Neural progenitor cell (in vitro differentiated cells): ENCODE measurements around the gene MYPOP. TPM values are rescaled to one million over a fixed set of nuclear protein-coding genes. Genes with fewer than 3 reads are reported as not detected.

Experiments used
- DNase-seq: peaks from one replicate; pipeline ENCODE4 v3.0.0-alpha.2; 2016; ENCODE audit warnings: low spot score
- H2AFZ ChIP-seq: fragments of 200-600 bp; sonication (generic); replicated peaks from 2 replicates; pipeline ENCODE4 v1.6.1; 2016; ENCODE audit warnings: antibody characterized with exemption
- H3F3A ChIP-seq: fragments of 200-600 bp; sonication (generic); 2 replicates; pipeline ENCODE4 v1.6.1; 2016; ENCODE audit warnings: antibody characterized with exemption, low read depth
- H3K27ac ChIP-seq: fragments of 200-600 bp; sonication (generic); 2 replicates; pipeline ENCODE4 v1.5.1; 2016; ENCODE audit warnings: mild to moderate bottlenecking
- H3K27me3 ChIP-seq: fragments of 200-600 bp; sonication (generic); 2 replicates; pipeline ENCODE4 v1.6.1; 2016; ENCODE audit warnings: mild to moderate bottlenecking, moderate library complexity
- H3K36me3 ChIP-seq: fragments of 200-600 bp; sonication (generic); 2 replicates; pipeline ENCODE4 v1.5.1; 2016
- H3K4me1 ChIP-seq: fragments of 200-600 bp; sonication (generic); 2 replicates; pipeline ENCODE4 v1.6.1; 2016; ENCODE audit warnings: mixed run types
- H3K4me2 ChIP-seq: fragments of 200-600 bp; sonication (generic); 2 replicates; pipeline ENCODE4 v1.6.1; 2016
- H3K4me3 ChIP-seq: fragments of 200-600 bp; sonication (generic); 2 replicates; pipeline ENCODE4 v1.5.1; 2016
- H3K79me2 ChIP-seq: fragments of 200-600 bp; sonication (generic); 2 replicates; pipeline ENCODE4 v1.6.1; 2016; ENCODE audit warnings: low read depth
- H3K9ac ChIP-seq: fragments of 200-600 bp; sonication (generic); 2 replicates; pipeline ENCODE4 v1.6.1; 2016
- H3K9me3 ChIP-seq: fragments of 200-600 bp; sonication (generic); 2 replicates; pipeline ENCODE4 v1.5.1; 2016; ENCODE audit warnings: low read depth
- H4K20me1 ChIP-seq: fragments of 200-600 bp; sonication (generic); 2 replicates; pipeline ENCODE4 v1.6.1; 2016; ENCODE audit warnings: low read depth
- H3K27ac Mint-ChIP-seq: 3 replicates; pipeline ENCODE4 v1.8.0; 2021; ENCODE audit warnings: mixed read lengths
- H3K27me3 Mint-ChIP-seq: 2 replicates; pipeline ENCODE4 v1.8.0; 2022; ENCODE audit warnings: low read depth, mild to moderate bottlenecking, inconsistent platforms, moderate library complexity, mixed read lengths; ENCODE audit not compliant: insufficient read depth
- H3K36me3 Mint-ChIP-seq: 3 replicates; pipeline ENCODE4 v1.8.0; 2021; ENCODE audit warnings: mixed read lengths
- H3K4me1 Mint-ChIP-seq: 3 replicates; pipeline ENCODE4 v1.8.0; 2021; ENCODE audit warnings: mixed read lengths
- H3K4me3 Mint-ChIP-seq: 3 replicates; pipeline ENCODE4 v1.8.0; 2021; ENCODE audit warnings: mild to moderate bottlenecking, moderate library complexity, mixed read lengths
- H3K9me3 Mint-ChIP-seq: 3 replicates; pipeline ENCODE4 v1.8.0; 2020; ENCODE audit warnings: mixed read lengths
- EZH2 ChIP-seq: fragments of 200-600 bp; sonication (generic); IDR thresholded peaks from 2 replicates; pipeline ENCODE4 v1.6.1; 2017; ENCODE audit warnings: antibody characterized with exemption, mild to moderate bottlenecking, moderate library complexity
- EZH2phosphoT487 ChIP-seq: fragments of 200-600 bp; sonication (generic); IDR thresholded peaks from 2 replicates; pipeline ENCODE4 v1.6.1; 2017; ENCODE audit warnings: antibody characterized with exemption
- total RNA-seq: library from RNA; depleted of rRNA; stranded (reverse); fragments of >200 nt; gene quantifications from 2 replicates; pipeline ENCODE4 v1.2.3, GENCODE V29; 2015; ENCODE audit warnings: low replicate concordance
- TF ChIP-seq, protein P1 (sequence below): fragments of 200-600 bp; sonication (generic); IDR thresholded peaks from 2 replicates; pipeline ENCODE4 v1.5.1; 2017; ENCODE audit warnings: antibody characterized with exemption, mild to moderate bottlenecking

Gene MYPOP
- total RNA-seq, 1 donor from 2014 or later: 0.07 TPM

DNA sequence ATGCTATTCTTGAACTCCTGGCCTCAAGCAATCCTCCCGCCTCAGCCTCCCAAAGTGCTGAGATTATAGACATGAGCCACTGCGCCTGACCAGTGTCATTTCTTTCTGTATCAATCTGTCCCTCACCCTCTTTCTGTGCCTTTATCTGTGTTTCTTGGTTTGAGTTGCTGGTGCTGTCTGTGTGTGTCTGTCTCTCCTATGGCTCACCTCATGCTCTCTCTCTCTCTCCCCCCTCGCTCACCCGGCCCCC lies 26.3 kb downstream of the MYPOP start:
- no peaks in the 10 kb centered on the region for H3K27me3 ChIP-seq
- no peak overlapping the region for H3K9ac ChIP-seq
- H3K4me1 ChIP-seq: peaks cover 12% of the 10 kb centered on the region
- peak overlapping the region; percentile 16 for H3K4me3 Mint-ChIP-seq
- H3K4me1 Mint-ChIP-seq: peaks cover 42% of the 10 kb centered on the region
- H2AFZ ChIP-seq: peak overlapping the region; percentile 64
- H3K9me3 Mint-ChIP-seq: peaks cover 2% of the 10 kb centered on the region
- H3K4me2 ChIP-seq: peak overlapping the region; percentile 81
- no peaks in the 10 kb centered on the region for H3K79me2 ChIP-seq
- H4K20me1 ChIP-seq: no peaks in the 10 kb centered on the region
- peaks cover 6% of the 10 kb centered on the region for H3F3A ChIP-seq
- TF ChIP-seq EZH2phosphoT487: no peak
- TF ChIP-seq, protein P1, sequence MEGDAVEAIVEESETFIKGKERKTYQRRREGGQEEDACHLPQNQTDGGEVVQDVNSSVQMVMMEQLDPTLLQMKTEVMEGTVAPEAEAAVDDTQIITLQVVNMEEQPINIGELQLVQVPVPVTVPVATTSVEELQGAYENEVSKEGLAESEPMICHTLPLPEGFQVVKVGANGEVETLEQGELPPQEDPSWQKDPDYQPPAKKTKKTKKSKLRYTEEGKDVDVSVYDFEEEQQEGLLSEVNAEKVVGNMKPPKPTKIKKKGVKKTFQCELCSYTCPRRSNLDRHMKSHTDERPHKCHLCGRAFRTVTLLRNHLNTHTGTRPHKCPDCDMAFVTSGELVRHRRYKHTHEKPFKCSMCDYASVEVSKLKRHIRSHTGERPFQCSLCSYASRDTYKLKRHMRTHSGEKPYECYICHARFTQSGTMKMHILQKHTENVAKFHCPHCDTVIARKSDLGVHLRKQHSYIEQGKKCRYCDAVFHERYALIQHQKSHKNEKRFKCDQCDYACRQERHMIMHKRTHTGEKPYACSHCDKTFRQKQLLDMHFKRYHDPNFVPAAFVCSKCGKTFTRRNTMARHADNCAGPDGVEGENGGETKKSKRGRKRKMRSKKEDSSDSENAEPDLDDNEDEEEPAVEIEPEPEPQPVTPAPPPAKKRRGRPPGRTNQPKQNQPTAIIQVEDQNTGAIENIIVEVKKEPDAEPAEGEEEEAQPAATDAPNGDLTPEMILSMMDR: no peak
- no peak for TF ChIP-seq EZH2
- H3K36me3 Mint-ChIP-seq: no peaks in the 10 kb centered on the region
- H3K27ac ChIP-seq: no peak overlapping the region
- H3K4me3 ChIP-seq: peak overlapping the region; percentile 34
- peaks cover 17% of the 10 kb centered on the region for H3K27me3 Mint-ChIP-seq
- H3K9me3 ChIP-seq: no peaks in the 10 kb centered on the region
- DNase-seq: no peak
- no peaks in the 10 kb centered on the region for H3K36me3 ChIP-seq
- peak overlapping the region; percentile 4 for H3K27ac Mint-ChIP-seq

DNA sequence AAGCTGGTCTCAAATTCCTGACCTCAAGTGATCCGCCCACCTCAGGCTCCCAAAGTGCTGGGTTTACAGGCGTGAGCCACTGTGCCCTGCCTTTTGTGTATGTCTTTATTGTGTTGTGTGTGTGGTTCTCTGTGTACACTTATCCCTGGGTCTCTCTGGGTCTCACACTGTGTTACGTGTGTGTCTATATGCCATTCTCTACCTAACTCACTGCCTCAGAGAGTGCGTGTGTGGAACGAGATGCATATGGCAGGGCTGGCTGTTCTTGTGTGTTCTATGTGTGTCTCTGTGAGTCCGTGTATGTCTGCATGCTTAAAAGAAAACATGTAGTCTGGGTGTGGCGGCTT lies 27.8 kb downstream of the MYPOP start:
- TF ChIP-seq EZH2 (no peak), EZH2phosphoT487 (no peak)
- TF ChIP-seq, protein P1: no peak
- no peaks in the 10 kb centered on the region for H3K36me3 ChIP-seq
- H3F3A ChIP-seq: peaks cover 6% of the 10 kb centered on the region
- peaks cover 12% of the 10 kb centered on the region for H3K4me1 ChIP-seq
- Mint-ChIP-seq H3K4me3 (peak overlapping the region; percentile 38), H3K27ac (peak overlapping the region; percentile 70), H3K36me3 (no peaks in the 10 kb centered on the region), H3K9me3 (peaks cover 2% of the 10 kb centered on the region), H3K27me3 (peaks cover 12% of the 10 kb centered on the region), H3K4me1 (peaks cover 39% of the 10 kb centered on the region)
- no peak for DNase-seq
- no peaks in the 10 kb centered on the region for H3K79me2 ChIP-seq
- no peaks in the 10 kb centered on the region for H3K27me3 ChIP-seq
- no peak overlapping the region for H2AFZ ChIP-seq
- H3K9me3 ChIP-seq: no peaks in the 10 kb centered on the region
- H4K20me1 ChIP-seq: no peaks in the 10 kb centered on the region
- no peak overlapping the region for H3K4me3 ChIP-seq
- no peak overlapping the region for H3K4me2 ChIP-seq
- H3K27ac ChIP-seq: no peak overlapping the region
- no peak overlapping the region for H3K9ac ChIP-seq

DNA sequence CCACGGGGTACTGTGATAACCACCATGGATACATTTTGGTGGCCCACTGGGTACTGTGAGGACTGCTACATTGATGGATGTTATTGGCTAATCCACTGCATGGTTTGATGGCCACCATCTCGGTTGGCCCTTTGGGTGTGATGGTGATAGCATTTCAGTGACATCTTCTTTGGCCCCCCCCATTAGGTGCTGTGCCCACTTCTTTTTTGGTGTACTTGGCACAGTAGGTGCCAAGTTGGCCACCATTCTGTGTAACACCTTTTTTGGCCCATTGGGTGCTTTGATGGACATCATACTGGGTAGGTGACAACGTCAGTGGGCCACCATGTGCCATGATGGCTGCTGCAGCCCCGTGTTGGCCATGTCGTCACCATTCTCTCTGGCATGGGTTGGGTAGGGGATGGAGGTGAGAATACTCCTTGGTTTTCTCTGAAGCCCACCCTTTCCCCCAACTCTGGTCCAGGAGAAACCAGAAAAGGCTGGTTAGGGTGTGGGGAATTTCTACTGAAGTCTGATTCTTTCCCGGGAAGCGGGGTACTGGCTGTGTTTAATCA lies 29.1 kb downstream of the MYPOP start:
- no peak overlapping the region for H3K9ac ChIP-seq
- Mint-ChIP-seq H3K4me1 (peaks cover 35% of the 10 kb centered on the region), H3K27ac (no peak overlapping the region), H3K27me3 (peaks cover 12% of the 10 kb centered on the region), H3K4me3 (peak overlapping the region; percentile 46), H3K36me3 (no peaks in the 10 kb centered on the region), H3K9me3 (peaks cover 2% of the 10 kb centered on the region)
- H3K4me1 ChIP-seq: peaks cover 12% of the 10 kb centered on the region
- H3K9me3 ChIP-seq: no peaks in the 10 kb centered on the region
- no peak overlapping the region for H2AFZ ChIP-seq
- no peaks in the 10 kb centered on the region for H3K36me3 ChIP-seq
- H3K27ac ChIP-seq: no peak overlapping the region
- no peak overlapping the region for H3K4me3 ChIP-seq
- no peak for DNase-seq
- TF ChIP-seq EZH2 (no peak), EZH2phosphoT487 (no peak)
- TF ChIP-seq, protein P1: no peak
- H3F3A ChIP-seq: no peaks in the 10 kb centered on the region
- peaks cover 5% of the 10 kb centered on the region for H3K79me2 ChIP-seq
- no peaks in the 10 kb centered on the region for H4K20me1 ChIP-seq
- H3K27me3 ChIP-seq: no peaks in the 10 kb centered on the region
- no peak overlapping the region for H3K4me2 ChIP-seq
